WTC11 (cell line): Measurements from ENCODE around the gene CEP135.

Source experiments
- CBFB ChIP-seq: sonication (generic); formaldehyde crosslinking; IDR thresholded peaks from 2 replicates; pipeline ENCODE4 v1.8.1; 2022; ENCODE audit warnings: mild to moderate bottlenecking, low read depth, missing genetic modification reagents
- ELF4 ChIP-seq: sonication (generic); formaldehyde crosslinking; IDR thresholded peaks from 2 replicates; pipeline ENCODE4 v1.8.1; 2022; ENCODE audit warnings: low read depth, mild to moderate bottlenecking, moderate library complexity, missing genetic modification reagents
- FOXP1 ChIP-seq: sonication (generic); formaldehyde crosslinking; IDR thresholded peaks from 2 replicates; pipeline ENCODE4 v1.8.0; 2022; ENCODE audit warnings: missing genetic modification reagents, mild to moderate bottlenecking, moderate library complexity, borderline replicate concordance
- NR3C1 ChIP-seq: sonication (generic); formaldehyde crosslinking; conservative IDR thresholded peaks from 2 replicates; pipeline ENCODE4 v1.8.1; 2023; ENCODE audit warnings: low read depth, mild to moderate bottlenecking, missing genetic modification reagents
- TF ChIP-seq, protein P1 (sequence below): sonication (generic); formaldehyde crosslinking; conservative IDR thresholded peaks from 2 replicates; pipeline ENCODE4 v1.8.1; 2023; ENCODE audit warnings: mild to moderate bottlenecking, low read depth, missing genetic modification reagents, moderate library complexity
- TF ChIP-seq, protein P2 (sequence below): fragments of 200-600 bp; IDR thresholded peaks from 2 replicates; pipeline ENCODE4 v1.8.0; 2022; ENCODE audit warnings: antibody characterized with exemption

DNA sequence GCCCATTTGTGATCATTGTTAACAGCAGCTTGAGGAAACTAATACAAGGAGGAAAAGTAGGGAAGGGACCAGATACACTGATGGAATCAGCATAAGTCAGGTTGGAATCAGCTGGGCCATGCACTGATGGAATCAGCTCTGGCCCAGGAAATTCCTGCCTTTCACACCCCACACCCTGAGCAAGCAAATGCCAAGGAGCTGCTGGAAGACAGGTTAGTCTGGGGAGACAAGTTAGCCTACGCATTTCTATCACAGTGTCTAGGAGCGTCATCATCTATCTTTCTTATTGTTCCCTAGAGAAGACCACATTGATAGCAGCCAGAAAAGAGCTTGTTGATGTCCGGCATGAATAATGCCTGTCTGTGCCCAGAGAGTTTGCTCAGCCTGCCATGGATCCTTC lies 16.2 kb upstream of the CEP135 start:
- TF ChIP-seq, protein P1, sequence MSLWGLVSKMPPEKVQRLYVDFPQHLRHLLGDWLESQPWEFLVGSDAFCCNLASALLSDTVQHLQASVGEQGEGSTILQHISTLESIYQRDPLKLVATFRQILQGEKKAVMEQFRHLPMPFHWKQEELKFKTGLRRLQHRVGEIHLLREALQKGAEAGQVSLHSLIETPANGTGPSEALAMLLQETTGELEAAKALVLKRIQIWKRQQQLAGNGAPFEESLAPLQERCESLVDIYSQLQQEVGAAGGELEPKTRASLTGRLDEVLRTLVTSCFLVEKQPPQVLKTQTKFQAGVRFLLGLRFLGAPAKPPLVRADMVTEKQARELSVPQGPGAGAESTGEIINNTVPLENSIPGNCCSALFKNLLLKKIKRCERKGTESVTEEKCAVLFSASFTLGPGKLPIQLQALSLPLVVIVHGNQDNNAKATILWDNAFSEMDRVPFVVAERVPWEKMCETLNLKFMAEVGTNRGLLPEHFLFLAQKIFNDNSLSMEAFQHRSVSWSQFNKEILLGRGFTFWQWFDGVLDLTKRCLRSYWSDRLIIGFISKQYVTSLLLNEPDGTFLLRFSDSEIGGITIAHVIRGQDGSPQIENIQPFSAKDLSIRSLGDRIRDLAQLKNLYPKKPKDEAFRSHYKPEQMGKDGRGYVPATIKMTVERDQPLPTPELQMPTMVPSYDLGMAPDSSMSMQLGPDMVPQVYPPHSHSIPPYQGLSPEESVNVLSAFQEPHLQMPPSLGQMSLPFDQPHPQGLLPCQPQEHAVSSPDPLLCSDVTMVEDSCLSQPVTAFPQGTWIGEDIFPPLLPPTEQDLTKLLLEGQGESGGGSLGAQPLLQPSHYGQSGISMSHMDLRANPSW, result no peak
- TF ChIP-seq FOXP1 (CRISPR knock-in tag) (no peak), NR3C1 (no peak), CBFB (CRISPR knock-in tag) (no peak), ELF4 (no peak)
- TF ChIP-seq, protein P2, sequence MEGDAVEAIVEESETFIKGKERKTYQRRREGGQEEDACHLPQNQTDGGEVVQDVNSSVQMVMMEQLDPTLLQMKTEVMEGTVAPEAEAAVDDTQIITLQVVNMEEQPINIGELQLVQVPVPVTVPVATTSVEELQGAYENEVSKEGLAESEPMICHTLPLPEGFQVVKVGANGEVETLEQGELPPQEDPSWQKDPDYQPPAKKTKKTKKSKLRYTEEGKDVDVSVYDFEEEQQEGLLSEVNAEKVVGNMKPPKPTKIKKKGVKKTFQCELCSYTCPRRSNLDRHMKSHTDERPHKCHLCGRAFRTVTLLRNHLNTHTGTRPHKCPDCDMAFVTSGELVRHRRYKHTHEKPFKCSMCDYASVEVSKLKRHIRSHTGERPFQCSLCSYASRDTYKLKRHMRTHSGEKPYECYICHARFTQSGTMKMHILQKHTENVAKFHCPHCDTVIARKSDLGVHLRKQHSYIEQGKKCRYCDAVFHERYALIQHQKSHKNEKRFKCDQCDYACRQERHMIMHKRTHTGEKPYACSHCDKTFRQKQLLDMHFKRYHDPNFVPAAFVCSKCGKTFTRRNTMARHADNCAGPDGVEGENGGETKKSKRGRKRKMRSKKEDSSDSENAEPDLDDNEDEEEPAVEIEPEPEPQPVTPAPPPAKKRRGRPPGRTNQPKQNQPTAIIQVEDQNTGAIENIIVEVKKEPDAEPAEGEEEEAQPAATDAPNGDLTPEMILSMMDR, result no peak
